MM.1S (cell line): ENCODE results near the gene ADCY9.

ENCODE experiments used
- CTCF ChIP-seq: fragments of 300-600 bp; sonication (generic); IDR thresholded peaks from 2 replicates; pipeline ENCODE4 v1.5.1; 2016; ENCODE audit warnings: antibody characterized with exemption, low read length, mixed read lengths
- EZH2 ChIP-seq: fragments of 300-600 bp; sonication (generic); optimal IDR thresholded peaks from 2 replicates; pipeline ENCODE3; 2017; ENCODE audit warnings: low read depth, mild to moderate bottlenecking, antibody characterized with exemption, low read length, mixed read lengths
- EZH2phosphoT487 ChIP-seq: fragments of 300-600 bp; sonication (generic); IDR thresholded peaks from 2 replicates; pipeline ENCODE4 v1.6.1; 2018; ENCODE audit warnings: antibody characterized with exemption, low read length

GRCh38 chr16:4147236-4147635 is 31.0 kb upstream of the ADCY9 start:
- TF ChIP-seq CTCF (no peak), EZH2phosphoT487 (no peak), EZH2 (no peak)
